Gastrocnemius medialis (tissue), 4 donors: ENCODE results near the gene LIMS3. TPM values are rescaled to one million over a fixed set of nuclear protein-coding genes. Genes with fewer than 3 reads are reported as not detected.
"Not testable (repeated sequence)": the region's sequence is repeated elsewhere in the genome, so short reads cannot be mapped to it uniquely, and the experiment has no call there.

Source experiments
- ATAC-seq, 2 donors: fragments of 150-250 bp; one replicate each; pipeline ENCODE4 v1.9.1; 2016
- DNase-seq, 2 donors: peaks; one replicate each; pipeline ENCODE4 v3.0.0-alpha.2; 2019
- H3K27ac ChIP-seq, 4 donors: fragments of 200-600 bp; sonication (generic); 1 replicate in 1 of 4; 2 replicates in 3 of 4; pipeline ENCODE4 v1.5.1; 2016 to 2018; ENCODE audit warnings: mild to moderate bottlenecking in 2 of 4, moderate library complexity in 1 of 4
- H3K27me3 ChIP-seq, 3 donors: fragments of 200-600 bp; sonication (generic) in 2 of 3; 1 replicate in 1 of 3; 2 replicates in 2 of 3; pipeline versions ENCODE4 v1.5.1 to v1.6.0; 2016 to 2019; ENCODE audit warnings: mild to moderate bottlenecking in 1 of 3, moderate library complexity in 1 of 3
- H3K36me3 ChIP-seq, 2 donors: fragments of 200-600 bp; sonication (generic) in 1 of 2; one replicate each; pipeline ENCODE4 v1.5.1; 2017 to 2018
- H3K4me1 ChIP-seq, 2 donors: fragments of 200-600 bp; sonication (generic) in 1 of 2; one replicate each; pipeline ENCODE4 v1.5.1; 2016 to 2017; ENCODE audit warnings: mild to moderate bottlenecking in 2 of 2
- H3K4me3 ChIP-seq, 4 donors: fragments of 200-600 bp; sonication (generic) in 3 of 4; 1 replicate in 1 of 4; 2 replicates in 3 of 4; pipeline ENCODE4 v1.5.1; 2016 to 2019; ENCODE audit warnings: mild to moderate bottlenecking in 2 of 4
- H3K9me3 ChIP-seq, 3 donors: fragments of 200-600 bp; sonication (generic) in 2 of 3; 1 replicate in 1 of 3; 2 replicates in 2 of 3; pipeline ENCODE4 v1.5.1; 2016 to 2019
- in situ Hi-C, 4 donors: fragments of 200-750 bp; cut with MboI; loops; one replicate each; pipeline versions ENCODE4 v1.15.0 to v1.8.0; 2017; ENCODE audit warnings: low sequenced_read_pairs in 4 of 4
- intact Hi-C: fragments of 100-400 bp; cut with DNase I; formaldehyde crosslinking; loops from one replicate; pipeline ENCODE4 v1.15.1; 2023; ENCODE audit warnings: low total_unique reads
- total RNA-seq, 4 donors: library from RNA; depleted of rRNA; stranded (reverse); fragments of >200 nt; gene quantifications; one replicate each; pipeline versions ENCODE4 v1.1.0 to v1.2.3, GENCODE V29; 2016

The LIMS3 gene, protein sequence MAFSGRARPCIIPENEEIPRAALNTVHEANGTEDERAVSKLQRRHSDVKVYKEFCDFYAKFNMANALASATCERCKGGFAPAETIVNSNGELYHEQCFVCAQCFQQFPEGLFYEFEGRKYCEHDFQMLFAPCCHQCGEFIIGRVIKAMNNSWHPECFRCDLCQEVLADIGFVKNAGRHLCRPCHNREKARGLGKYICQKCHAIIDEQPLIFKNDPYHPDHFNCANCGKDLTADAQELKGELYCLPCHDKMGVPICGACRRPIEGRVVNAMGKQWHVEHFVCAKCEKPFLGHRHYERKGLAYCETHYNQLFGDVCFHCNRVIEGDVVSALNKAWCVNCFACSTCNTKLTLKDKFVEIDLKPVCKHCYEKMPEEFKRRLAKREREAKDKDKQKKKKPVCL
- total RNA-seq = 10 to 100 TPM; 11.0 to 23.0 (median 16.9) TPM

DNA sequence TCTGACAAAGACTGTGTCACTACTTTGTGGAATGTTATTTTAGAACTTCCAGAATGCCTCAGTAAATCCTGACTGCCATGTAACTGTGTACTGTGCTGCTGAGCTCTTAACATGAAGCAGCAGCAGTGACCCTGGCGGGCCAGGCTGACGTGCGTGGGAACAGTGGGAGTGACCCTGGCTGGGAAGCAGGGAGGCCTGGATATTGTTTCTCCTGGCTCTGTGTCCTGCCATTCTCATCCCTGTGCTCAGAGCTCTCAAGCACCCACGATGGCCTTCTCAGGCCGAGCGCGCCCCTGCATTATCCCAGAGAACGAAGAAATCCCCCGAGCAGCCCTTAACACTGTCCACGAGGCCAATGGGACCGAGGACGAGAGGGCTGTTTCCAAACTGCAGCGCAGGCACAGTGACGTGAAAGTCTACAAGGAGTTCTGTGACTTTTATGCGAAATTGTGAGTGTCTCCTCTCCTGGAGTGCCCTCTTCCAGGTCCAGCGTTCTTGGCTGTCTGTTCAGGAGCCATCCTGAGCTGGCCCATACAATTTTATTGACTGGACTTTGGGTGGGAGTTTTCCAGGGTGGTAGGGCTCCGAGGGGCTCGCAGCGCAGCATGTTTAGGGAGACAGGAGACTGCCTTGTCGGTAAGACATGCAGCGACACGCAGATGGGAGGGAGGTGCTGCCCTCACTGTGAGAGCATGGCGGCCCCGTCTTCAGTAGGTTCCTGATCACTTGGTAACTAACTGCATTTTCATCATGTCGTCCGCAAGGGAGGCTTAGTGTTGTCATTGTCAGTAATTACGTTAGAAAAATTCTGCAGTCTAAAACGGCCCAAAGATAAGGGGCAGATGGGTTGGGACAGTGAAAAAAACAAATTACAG, at the start of gene LIMS3:
LIMS3 (plus strand) TSS at position 227 of the 875 bp plus-strand sequence; CDS start at position 268, 41 bp downstream.
- ATAC-seq = peak; percentile 82 to 83
- H3K36me3 ChIP-seq, H3K9me3 ChIP-seq, in situ Hi-C loops, H3K27me3 ChIP-seq, H3K4me1 ChIP-seq, intact Hi-C loops, H3K4me3 ChIP-seq, H3K27ac ChIP-seq, DNase-seq: not testable (repeated sequence)

DNA sequence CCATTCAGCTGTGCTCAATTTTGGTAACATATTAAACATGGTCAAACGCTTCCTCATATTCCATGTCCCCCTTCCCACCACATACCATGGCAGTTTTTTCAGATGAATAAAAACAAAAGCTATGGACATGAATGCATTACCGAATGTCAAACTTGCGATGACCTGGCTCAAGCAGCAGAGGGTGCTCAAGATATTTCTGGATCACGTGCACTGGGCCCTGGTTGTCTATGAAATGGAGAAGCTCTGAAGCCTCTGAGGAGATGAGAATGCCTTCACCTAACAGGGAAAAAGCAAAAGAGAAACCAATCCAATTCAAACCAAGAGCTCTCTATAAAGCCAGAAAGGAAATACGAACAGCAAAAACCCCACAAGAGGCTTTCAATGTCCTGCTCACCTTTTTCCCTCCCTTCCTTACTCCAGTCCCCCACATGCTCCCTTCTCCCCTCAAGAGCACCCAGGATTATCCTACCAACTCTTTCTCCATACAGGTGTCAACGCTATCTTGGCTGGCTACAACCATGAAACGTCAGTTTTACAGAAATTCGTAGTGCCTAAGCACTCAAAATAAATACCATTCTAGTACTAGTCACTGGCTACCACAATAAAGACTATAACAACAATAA, 27.2 kb upstream of the LIMS3 start:
- H3K4me3 ChIP-seq, H3K9me3 ChIP-seq, H3K36me3 ChIP-seq, DNase-seq, H3K27me3 ChIP-seq, H3K4me1 ChIP-seq, in situ Hi-C loops, intact Hi-C loops, H3K27ac ChIP-seq: not testable (repeated sequence)
- ATAC-seq = peak in 1 of 2 donors; percentile 56

DNA sequence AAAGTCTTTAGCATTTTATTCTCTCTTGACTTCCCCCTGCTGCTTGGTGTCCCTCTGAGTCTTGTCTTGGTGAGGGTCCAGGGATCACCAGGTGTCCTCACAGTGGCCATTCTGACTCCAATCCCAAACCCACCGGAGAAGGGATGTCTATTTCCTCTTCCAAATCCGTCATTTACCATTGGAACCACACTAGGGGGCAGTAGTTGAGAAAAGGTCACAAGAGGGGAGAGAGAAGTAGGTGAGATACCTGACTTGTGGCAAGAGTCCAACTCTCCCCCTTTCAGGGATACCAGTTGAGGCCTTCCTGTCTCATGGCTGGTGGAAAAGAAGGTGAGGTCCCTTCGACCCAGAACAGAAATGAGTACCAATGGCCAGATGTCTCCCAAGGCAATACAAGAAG, 21.9 kb upstream of the LIMS3 start:
- intact Hi-C loops, H3K9me3 ChIP-seq, ATAC-seq, DNase-seq, H3K4me1 ChIP-seq, in situ Hi-C loops, H3K27ac ChIP-seq, H3K27me3 ChIP-seq, H3K4me3 ChIP-seq, H3K36me3 ChIP-seq: not testable (repeated sequence)

DNA sequence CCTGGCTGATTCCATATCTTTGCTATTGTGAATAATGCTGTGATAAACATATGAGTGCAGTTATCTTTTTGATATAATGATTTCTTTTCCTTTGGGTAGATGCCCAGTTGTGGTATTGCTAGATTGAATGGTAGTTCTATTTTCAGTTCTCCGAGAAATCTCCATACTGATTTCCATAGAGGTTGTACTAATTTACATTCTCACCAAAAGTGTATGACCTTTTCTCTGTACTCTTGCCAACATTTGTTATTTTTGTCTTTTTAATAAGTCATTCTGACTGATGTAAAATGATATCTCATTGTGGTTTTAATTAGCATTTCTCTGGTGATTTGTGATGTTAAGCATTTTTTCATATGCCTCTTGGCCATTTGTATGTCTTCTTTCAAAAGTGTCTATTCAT, 16.4 kb upstream of the LIMS3 start:
- H3K4me1 ChIP-seq, DNase-seq, H3K27ac ChIP-seq, intact Hi-C loops, H3K36me3 ChIP-seq, H3K4me3 ChIP-seq, ATAC-seq, in situ Hi-C loops, H3K27me3 ChIP-seq, H3K9me3 ChIP-seq: not testable (repeated sequence)

DNA sequence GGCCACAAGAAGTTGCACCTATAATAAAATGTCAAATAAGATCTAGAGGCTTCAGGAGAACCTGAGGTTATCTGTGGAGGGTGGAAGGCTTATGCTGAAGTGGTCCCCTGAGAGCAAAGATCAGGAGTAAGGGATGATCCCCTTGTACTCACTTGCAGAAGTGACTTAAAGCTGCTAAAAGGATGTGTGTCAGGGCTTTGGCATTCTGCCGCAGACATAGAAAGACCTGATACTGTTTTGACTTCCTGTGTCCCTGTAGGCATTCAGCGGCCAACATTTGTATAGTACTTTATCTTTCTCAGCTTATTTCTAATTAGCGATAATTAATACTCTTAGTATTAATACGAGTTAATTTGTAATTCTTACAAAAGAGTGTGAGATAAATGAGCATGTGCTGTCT, 10.1 kb upstream of the LIMS3 start:
- H3K9me3 ChIP-seq, H3K4me3 ChIP-seq, DNase-seq, in situ Hi-C loops, ATAC-seq, H3K4me1 ChIP-seq, H3K27ac ChIP-seq, intact Hi-C loops, H3K36me3 ChIP-seq, H3K27me3 ChIP-seq: not testable (repeated sequence)

DNA sequence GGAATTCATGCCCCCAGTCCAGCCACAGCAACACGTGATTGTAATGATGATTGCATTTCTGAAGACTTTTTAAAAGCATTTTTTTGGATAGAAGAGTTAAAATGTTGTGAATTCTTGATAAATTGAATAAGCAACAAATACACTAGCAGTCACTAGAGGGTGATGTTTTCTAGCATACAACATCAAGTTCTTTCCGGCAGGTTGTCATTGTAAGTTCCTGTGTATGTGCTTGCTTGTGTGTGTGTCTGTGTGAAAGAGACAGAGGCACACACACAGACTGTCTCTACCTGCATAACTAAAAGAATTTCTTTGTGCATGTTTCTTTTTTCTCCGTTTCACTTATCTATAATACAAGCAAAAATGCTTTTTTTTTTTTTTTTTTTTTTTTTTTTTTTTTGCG, 8.6 kb upstream of the LIMS3 start:
- intact Hi-C loops = not testable (repeated sequence)

DNA sequence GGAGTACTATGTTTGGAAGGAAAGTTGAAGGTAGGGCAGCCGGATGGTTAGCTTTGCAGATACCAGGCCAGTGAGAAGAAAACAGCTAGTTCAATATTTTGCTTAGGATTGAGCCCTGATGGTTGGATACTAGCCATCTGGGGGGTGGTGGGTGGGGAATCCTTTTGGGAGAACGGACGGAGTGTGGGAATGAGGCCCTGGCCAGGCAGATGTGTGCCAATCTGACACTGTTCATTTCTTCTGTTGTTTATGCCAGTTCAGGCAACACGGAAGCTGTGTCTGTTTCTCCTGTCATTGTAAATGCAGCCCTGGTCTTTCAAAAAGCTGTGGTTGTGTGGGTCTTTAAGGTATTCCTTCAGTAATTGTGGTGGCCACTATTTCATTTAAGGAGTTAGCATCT, 7.5 kb upstream of the LIMS3 start:
- H3K27me3 ChIP-seq, DNase-seq, in situ Hi-C loops, H3K9me3 ChIP-seq, H3K36me3 ChIP-seq, H3K27ac ChIP-seq, H3K4me1 ChIP-seq, intact Hi-C loops, ATAC-seq, H3K4me3 ChIP-seq: not testable (repeated sequence)

More for the DNA sequence above, 8.6 kb upstream of the LIMS3 start:
- H3K9me3 ChIP-seq, H3K27me3 ChIP-seq, in situ Hi-C loops, H3K4me1 ChIP-seq, H3K27ac ChIP-seq, H3K4me3 ChIP-seq, H3K36me3 ChIP-seq, DNase-seq: not testable (repeated sequence)
- ATAC-seq = peak in 1 of 2 donors; percentile 36

DNA sequence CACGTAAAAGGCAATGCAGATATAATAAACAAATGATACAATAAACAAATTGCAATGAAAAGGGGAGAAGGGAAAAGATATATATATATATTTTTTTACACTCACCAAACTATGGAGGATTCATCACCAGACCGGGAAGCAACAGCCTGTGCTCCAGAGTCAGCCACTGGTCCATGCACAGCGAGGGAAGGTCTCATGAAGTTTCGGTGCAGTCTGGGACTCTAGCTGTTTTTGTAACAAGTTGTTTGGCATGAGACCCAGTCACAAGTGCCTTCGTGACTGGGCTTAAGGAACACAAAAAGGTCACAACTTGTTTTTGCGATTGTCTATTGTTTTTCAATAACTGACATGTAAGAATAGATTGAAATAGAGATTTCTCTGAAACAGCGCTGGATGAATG, 4.8 kb upstream of the LIMS3 start:
- H3K4me3 ChIP-seq, H3K36me3 ChIP-seq, intact Hi-C loops, H3K9me3 ChIP-seq, H3K4me1 ChIP-seq, H3K27ac ChIP-seq, in situ Hi-C loops, DNase-seq, ATAC-seq, H3K27me3 ChIP-seq: not testable (repeated sequence)

DNA sequence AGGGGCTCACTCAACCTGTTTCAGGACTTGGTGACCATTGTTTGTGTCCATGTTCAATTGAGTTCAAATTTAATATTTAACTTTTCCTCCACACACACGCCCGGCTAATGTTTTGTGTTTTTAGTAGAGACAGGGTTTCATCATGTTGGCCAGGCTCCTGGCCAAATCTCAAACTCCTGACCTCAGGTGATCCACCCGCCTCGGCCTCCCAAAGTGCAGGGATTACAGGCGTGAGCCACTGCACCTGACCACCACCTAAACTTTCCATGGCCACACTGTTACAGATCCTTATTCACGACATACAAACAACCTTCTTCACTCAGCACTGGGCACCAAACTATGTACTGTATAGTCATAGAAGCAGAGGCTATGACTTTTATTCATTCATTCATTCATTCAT, 4.3 kb upstream of the LIMS3 start:
- DNase-seq, H3K9me3 ChIP-seq, H3K27ac ChIP-seq, H3K27me3 ChIP-seq, intact Hi-C loops, ATAC-seq, in situ Hi-C loops, H3K36me3 ChIP-seq, H3K4me1 ChIP-seq, H3K4me3 ChIP-seq: not testable (repeated sequence)

DNA sequence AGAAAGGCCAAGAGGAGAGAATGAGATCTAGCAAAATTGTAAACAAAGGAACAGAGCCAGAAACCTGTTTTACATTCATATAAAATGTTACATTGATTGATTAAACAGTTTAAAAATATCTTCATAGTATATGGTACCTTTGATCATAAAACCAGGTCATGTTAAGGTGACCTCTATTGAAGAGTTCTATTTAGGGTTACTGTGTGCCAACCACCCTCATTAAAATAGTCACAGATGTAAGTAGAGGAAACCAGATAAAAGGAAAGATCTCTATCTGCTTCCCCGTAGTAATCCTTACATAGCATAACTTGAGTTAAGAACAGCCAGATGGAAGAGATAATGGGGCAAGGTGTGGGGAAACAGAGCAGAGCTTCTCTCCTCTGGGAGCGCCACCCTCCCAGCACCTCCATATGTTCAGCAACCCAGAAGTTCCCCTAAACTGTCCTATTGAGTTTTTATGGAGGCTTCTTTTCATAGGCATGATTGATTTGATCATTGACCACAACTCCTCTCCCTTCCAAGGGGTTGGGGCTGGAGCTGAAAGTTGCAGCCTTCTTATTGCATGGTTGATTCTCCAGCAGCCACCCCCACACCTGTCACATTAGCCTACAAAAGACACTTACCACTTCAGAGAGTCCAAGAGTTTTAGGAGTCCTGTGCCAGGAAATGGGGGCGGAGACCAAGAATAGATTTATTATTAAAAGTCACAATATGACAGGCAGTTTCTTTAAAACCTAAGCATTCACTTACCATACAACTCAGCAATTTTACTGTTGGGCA, 3.2 kb upstream of the LIMS3 start:
- H3K4me1 ChIP-seq, H3K27ac ChIP-seq, in situ Hi-C loops, H3K36me3 ChIP-seq, intact Hi-C loops, H3K4me3 ChIP-seq, H3K9me3 ChIP-seq, ATAC-seq, DNase-seq, H3K27me3 ChIP-seq: not testable (repeated sequence)

DNA sequence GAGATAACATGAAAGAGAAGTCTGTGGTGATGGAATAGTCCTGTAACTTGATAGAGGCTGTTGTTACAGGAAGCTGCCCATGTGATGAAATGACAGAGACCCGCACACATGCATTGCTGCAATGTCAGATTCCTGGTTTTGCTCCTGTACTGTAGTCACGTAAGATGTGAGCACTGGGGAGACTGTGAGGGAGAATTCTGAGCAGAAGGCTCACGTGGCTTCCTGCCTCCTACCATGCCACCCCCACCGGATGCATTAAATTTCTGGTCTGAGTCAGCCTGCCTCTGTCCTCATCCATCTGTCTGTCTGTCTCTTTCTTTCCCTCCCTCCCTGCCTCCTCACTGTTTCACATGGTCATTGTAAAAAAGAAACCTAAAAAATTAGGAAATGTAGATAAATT, 2.3 kb upstream of the LIMS3 start:
- H3K9me3 ChIP-seq, H3K4me3 ChIP-seq, DNase-seq, H3K27me3 ChIP-seq, in situ Hi-C loops, H3K36me3 ChIP-seq, H3K4me1 ChIP-seq, H3K27ac ChIP-seq, intact Hi-C loops: not testable (repeated sequence)
- peak; percentile 55 to 62 for ATAC-seq
